Measurements from ENCODE around the gene HLA-DRA. TPM values are rescaled to one million over a fixed set of nuclear protein-coding genes. Genes with fewer than 3 reads are reported as not detected.

The HLA-DRA gene
- total and polyA plus RNA-seq, 11 donors, result 20.0 to 1,108 (median 86.0) TPM

DNA sequence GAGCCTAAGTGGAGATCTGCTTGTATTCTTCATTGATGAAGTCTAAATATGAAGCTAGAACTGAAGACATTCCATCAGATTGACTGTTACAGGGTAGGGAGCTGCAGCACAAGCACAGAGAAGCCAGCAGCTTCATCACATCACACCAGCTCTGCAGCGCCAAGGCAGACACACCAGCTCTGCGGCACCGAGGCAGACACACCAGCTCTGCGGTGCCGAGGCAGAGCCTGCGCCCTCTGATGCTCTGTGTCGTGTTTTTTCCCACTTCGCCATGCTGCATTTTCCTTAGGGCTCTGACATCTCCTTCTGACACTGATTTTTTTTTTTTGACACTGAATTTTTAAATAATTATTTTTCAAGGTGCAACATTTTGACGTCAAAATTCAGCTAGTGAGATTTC lies 33.5 kb upstream of the HLA-DRA start:
- WGBS, 4 donors, result 73 to 84% (median 82%) methylated on average over 9 of the region's 9 CpGs
- no peaks in the 10 kb centered on the region for H3K9me3 ChIP-seq
- no peaks in the 10 kb centered on the region for H3K4me1 ChIP-seq
- peaks cover 0 to 54% (median 8%) of the 10 kb centered on the region in 9 donors for H3K27me3 ChIP-seq
- DNase-seq, result no peak
- intact Hi-C loops (cut with DNase I), result no loop called here
- no peaks in the 10 kb centered on the region for H3K36me3 ChIP-seq
- ATAC-seq, result no peak
- TF ChIP-seq, protein P1, sequence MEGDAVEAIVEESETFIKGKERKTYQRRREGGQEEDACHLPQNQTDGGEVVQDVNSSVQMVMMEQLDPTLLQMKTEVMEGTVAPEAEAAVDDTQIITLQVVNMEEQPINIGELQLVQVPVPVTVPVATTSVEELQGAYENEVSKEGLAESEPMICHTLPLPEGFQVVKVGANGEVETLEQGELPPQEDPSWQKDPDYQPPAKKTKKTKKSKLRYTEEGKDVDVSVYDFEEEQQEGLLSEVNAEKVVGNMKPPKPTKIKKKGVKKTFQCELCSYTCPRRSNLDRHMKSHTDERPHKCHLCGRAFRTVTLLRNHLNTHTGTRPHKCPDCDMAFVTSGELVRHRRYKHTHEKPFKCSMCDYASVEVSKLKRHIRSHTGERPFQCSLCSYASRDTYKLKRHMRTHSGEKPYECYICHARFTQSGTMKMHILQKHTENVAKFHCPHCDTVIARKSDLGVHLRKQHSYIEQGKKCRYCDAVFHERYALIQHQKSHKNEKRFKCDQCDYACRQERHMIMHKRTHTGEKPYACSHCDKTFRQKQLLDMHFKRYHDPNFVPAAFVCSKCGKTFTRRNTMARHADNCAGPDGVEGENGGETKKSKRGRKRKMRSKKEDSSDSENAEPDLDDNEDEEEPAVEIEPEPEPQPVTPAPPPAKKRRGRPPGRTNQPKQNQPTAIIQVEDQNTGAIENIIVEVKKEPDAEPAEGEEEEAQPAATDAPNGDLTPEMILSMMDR (IDR thresholded peaks at IDR 0.05), result no peak
- TF ChIP-seq POLR2A (IDR thresholded peaks at IDR 0.05), result no peak
- H3K4me3 ChIP-seq, result no peak overlapping the region
- no peak overlapping the region for H3K27ac ChIP-seq

DNA sequence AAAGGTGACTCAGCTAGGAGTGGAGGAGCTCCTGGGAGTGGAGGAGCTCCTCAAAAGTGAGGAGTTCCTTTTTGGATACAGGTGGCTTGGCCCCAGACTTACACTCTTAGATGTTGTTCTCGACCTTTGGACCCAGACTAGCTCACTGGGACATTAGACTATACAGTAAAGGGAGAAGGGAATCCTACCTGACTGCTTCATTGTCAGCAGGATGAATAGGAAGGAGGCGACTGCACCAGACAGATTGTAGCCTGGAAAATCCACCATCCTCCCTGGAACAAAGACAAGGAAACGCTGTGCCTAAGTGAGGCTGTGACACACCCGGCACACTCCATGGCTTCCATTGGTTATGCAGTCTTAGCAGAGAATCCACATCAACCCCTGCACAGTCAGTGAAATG lies 32.8 kb upstream of the HLA-DRA start, which contains the start of gene BTNL2:
BTNL2 (minus strand) TSS at position 325 of the 400 bp plus-strand sequence; CDS start at position 267, 58 bp downstream.
- WGBS, 4 donors, result 60 to 71% (median 64%) methylated on average over 4 of the region's 4 CpGs
- DNase-seq (no peak), ATAC-seq (no peak)
- Histone ChIP-seq H3K4me3 (no peak within 1 kb of the TSS), H3K4me1 (no peaks in the 10 kb centered on the region), H3K27ac (no peak within 1 kb of the TSS), H3K27me3 (peaks cover 0 to 61% (median 8%) of the 10 kb centered on the region in 9 donors), H3K9me3 (no peaks in the 10 kb centered on the region), H3K36me3 (no peaks in the 10 kb centered on the region)
- intact Hi-C loops (cut with DNase I), result no loop called here
- TF ChIP-seq, protein P1 (IDR thresholded peaks at IDR 0.05), result no peak
- no peak for TF ChIP-seq POLR2A (IDR thresholded peaks at IDR 0.05)

DNA sequence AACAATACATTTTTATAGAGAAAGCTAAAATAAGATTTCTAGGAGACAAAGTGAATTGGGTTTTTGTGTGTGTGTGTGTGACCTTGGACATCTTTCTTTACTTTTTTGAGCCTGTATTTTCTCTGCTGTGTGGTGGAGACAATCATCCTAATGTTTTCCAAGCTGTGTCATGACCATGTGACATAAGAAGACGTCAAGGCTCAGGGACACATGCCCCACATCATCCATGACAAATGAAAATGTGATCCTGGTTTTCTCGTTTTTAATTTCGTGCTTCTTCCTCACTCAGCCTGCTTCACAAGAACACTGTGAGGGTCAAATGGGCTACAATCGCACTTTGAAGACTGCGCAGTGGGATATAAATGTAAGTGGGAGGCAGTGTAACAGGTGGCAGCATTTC lies 28.8 kb upstream of the HLA-DRA start:
- H3K27me3 ChIP-seq, result peaks cover 0 to 55% (median 11%) of the 10 kb centered on the region in 9 donors

DNA sequence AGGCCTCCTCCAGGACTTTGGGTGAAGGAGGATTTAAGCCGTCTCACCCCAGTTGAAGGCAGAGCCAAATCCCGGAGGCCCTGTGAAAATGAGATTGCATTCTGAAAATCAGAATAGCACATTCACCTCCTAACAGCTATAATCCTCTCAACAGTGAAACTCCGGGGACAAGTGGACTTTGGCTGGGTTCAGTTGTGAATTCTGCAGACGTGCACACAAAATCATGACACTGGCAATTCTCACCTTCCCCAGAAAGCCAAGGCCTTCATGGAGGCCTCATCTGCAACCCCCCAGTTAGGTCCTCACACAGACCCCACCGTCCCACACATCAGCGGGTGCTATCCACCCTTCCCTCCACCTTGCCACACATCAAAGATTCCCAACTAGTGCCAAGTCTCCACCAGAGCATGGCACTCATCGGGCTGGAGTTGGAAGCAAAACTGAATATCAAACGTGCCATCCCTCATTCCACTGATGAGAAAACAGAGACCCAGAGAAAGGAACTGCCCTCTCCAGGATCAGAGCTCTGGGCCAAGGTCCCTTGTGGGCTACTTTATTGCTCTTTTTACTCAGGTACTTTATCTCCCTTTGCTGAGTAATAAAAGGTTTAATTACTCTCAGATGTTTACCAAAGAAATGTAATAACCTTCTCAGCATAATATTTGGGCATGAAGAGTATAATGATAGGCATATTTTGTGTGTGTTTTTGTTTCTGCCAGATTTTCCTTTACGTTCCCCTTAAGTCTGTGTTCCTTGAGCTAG lies 27.9 kb upstream of the HLA-DRA start:
- H3K4me3 ChIP-seq, result no peak overlapping the region
- TF ChIP-seq, protein P1 (IDR thresholded peaks at IDR 0.05), result no peak
- TF ChIP-seq POLR2A (IDR thresholded peaks at IDR 0.05), result no peak
- intact Hi-C loops (cut with DNase I), result loop anchor here in 9 of 10 donors (2.0 to 10.0 kb wide), 9 partner anchors 164 to 457 kb away; no protein-coding TSS in a partner anchor
- H3K4me1 ChIP-seq, result peaks cover 0 to 17% (median 0%) of the 10 kb centered on the region in 12 donors
- peaks cover 0 to 61% (median 15%) of the 10 kb centered on the region in 9 donors for H3K27me3 ChIP-seq
- DNase-seq (no peak), ATAC-seq (no peak)
- no peaks in the 10 kb centered on the region for H3K9me3 ChIP-seq
- 78 to 86% (median 84%) methylated on average over 9 of the region's 9 CpGs for WGBS, 4 donors
- no peak overlapping the region for H3K27ac ChIP-seq
- no peaks in the 10 kb centered on the region for H3K36me3 ChIP-seq

More for the DNA sequence above, 28.8 kb upstream of the HLA-DRA start:
- peaks cover 0 to 13% (median 0%) of the 10 kb centered on the region in 12 donors for H3K4me1 ChIP-seq
- 49 to 66% (median 57%) methylated on average over 5 of the region's 5 CpGs for WGBS, 4 donors
- intact Hi-C loops (cut with DNase I), result loop anchor here in 9 of 10 donors (5.0 to 10.0 kb wide), 8 partner anchors 164 to 456 kb away; no protein-coding TSS in a partner anchor
- H3K4me3 ChIP-seq, result no peak overlapping the region
- no peak overlapping the region for H3K27ac ChIP-seq
- ATAC-seq (no peak), DNase-seq (no peak)
- H3K9me3 ChIP-seq, result no peaks in the 10 kb centered on the region
- TF ChIP-seq POLR2A (IDR thresholded peaks at IDR 0.05), result no peak
- TF ChIP-seq, protein P1 (IDR thresholded peaks at IDR 0.05), result no peak
- H3K36me3 ChIP-seq, result no peaks in the 10 kb centered on the region
